OCI-M1 (cell line): Measurements from ENCODE around the gene CEP162.
"Not testable (repeated sequence)": the region's sequence is repeated elsewhere in the genome, so short reads cannot be mapped to it uniquely, and the experiment has no call there.

Experiments used
- DNase-seq: peaks from one replicate; lab custom pipeline; 2025; lab: John Stamatoyannopoulos, UW

Gene CEP162

GRCh38 chr6:84141521-84141920, 85.9 kb downstream of the CEP162 start:
- no peak for DNase-seq

GRCh38 chr6:84139311-84139710, 88.1 kb downstream of the CEP162 start:
- DNase-seq = no peak

- DNase-seq = peak; percentile 12
Observed at GRCh38 chr6:84137989-84138575, 89.4 kb downstream of the CEP162 start.

- DNase-seq = no peak
Observed at GRCh38 chr6:84137051-84137375, 90.4 kb downstream of the CEP162 start.

GRCh38 chr6:84136364-84137050, 90.9 kb downstream of the CEP162 start:
- DNase-seq = peak; percentile 59

GRCh38 chr6:84135291-84135690, 92.2 kb downstream of the CEP162 start:
- DNase-seq = no peak

- not testable (repeated sequence) for DNase-seq
Observed at GRCh38 chr6:84133385-84133784, 94.1 kb downstream of the CEP162 start.

GRCh38 chr6:84129588-84129987, 97.9 kb downstream of the CEP162 start:
- not testable (repeated sequence) for DNase-seq

- no peak for DNase-seq
Observed at GRCh38 chr6:84123186-84123585, 104.3 kb downstream of the CEP162 start.

GRCh38 chr6:84119277-84119676, 108.2 kb downstream of the CEP162 start:
- peak; percentile 34 for DNase-seq

- no peak for DNase-seq
Observed at GRCh38 chr6:84118191-84118590, 109.3 kb downstream of the CEP162 start.

GRCh38 chr6:84114933-84115594, 112.4 kb downstream of the CEP162 start:
- DNase-seq = not testable (repeated sequence)

- peak; percentile 77 for DNase-seq
Observed at GRCh38 chr6:84111351-84111750, 116.1 kb downstream of the CEP162 start.

- no peak for DNase-seq
Observed at GRCh38 chr6:84107495-84107894, 119.9 kb downstream of the CEP162 start.

- DNase-seq = peak; percentile 58
Observed at GRCh38 chr6:84105215-84105924, 122.1 kb downstream of the CEP162 start.

- no peak for DNase-seq
Observed at GRCh38 chr6:84103029-84103428, 124.4 kb downstream of the CEP162 start.

GRCh38 chr6:84095156-84095555, 132.3 kb downstream of the CEP162 start:
- DNase-seq = no peak

- peak; percentile 98 for DNase-seq
Observed at GRCh38 chr6:84093441-84094435, 133.7 kb downstream of the CEP162 start.

GRCh38 chr6:84089552-84089951, 137.9 kb downstream of the CEP162 start:
- DNase-seq = no peak

- no peak for DNase-seq
Observed at GRCh38 chr6:84089081-84089480, 138.4 kb downstream of the CEP162 start.
